Esophagus muscularis mucosa (tissue), 4 donors: ENCODE measurements around the gene PKNOX1.

Experiments
- CTCF ChIP-seq, 3 experiments: fragments of 200-600 bp in 2 of 3; fragments of 450-650 bp in 1 of 3; sonication (generic) in 2 of 3; IDR thresholded peaks; one replicate each; pipeline ENCODE4 v1.5.1; 2017 to 2019; ENCODE audit warnings: antibody characterized with exemption in 3 of 3, mild to moderate bottlenecking in 2 of 3, moderate library complexity in 1 of 3
- EP300 ChIP-seq: sonication (generic); formaldehyde crosslinking; IDR thresholded peaks from one replicate; pipeline ENCODE4 v1.6.1; 2017; ENCODE audit warnings: antibody characterized with exemption
- POLR2A ChIP-seq: fragments of 450-650 bp; IDR thresholded peaks from one replicate; pipeline ENCODE4 v1.6.1; 2017; ENCODE audit warnings: antibody characterized with exemption, moderate library complexity, mild to moderate bottlenecking, low read depth
- POLR2AphosphoS5 ChIP-seq, 2 donors: sonication (generic); formaldehyde crosslinking; IDR thresholded peaks; one replicate each; pipeline ENCODE4 v1.6.1; 2017; ENCODE audit warnings: antibody characterized with exemption in 2 of 2

GRCh38 chr21:42965211-42965560, 9.2 kb upstream of the PKNOX1 start:
- no peak for TF ChIP-seq CTCF (IDR thresholded peaks at IDR 0.05)
- TF ChIP-seq POLR2A = no peak
- TF ChIP-seq EP300 = no peak
- TF ChIP-seq POLR2AphosphoS5 (IDR thresholded peaks at IDR 0.05) = no peak
